GM10248 (cell line): ENCODE results near the gene HOXA2.

Experiments
- CTCF ChIA-PET: fragments of 300-600 bp; sonication (Branson Sonifier 250); formaldehyde crosslinking; extraction: SDS; loops from one replicate; lab custom pipeline; 2021; ENCODE audit warnings: antibody characterized with exemption; lab: Yijun Ruan, JAX
- POLR2A ChIA-PET: fragments of 350-650 bp; sonication (Branson Sonifier 250); formaldehyde crosslinking; extraction: SDS; loops from one replicate; lab custom pipeline; 2020; ENCODE audit warnings: antibody characterized with exemption; lab: Yijun Ruan, JAX
- DNase-seq: peaks from one replicate; pipeline ENCODE4 v3.0.0; 2012; ENCODE audit errors: extremely low spot score
- TF ChIP-seq, protein P1 (sequence below): IDR thresholded peaks from 2 replicates; pipeline ENCODE4 v1.5.1; 2012; ENCODE audit warnings: mild to moderate bottlenecking, low read depth; ENCODE audit errors: extremely low read depth, missing control alignments, control extremely low read depth

Gene HOXA2

GRCh38 chr7:27099453-27100370, 2.8 kb downstream of the HOXA2 start:
- no peak for DNase-seq
- TF ChIP-seq, protein P1, sequence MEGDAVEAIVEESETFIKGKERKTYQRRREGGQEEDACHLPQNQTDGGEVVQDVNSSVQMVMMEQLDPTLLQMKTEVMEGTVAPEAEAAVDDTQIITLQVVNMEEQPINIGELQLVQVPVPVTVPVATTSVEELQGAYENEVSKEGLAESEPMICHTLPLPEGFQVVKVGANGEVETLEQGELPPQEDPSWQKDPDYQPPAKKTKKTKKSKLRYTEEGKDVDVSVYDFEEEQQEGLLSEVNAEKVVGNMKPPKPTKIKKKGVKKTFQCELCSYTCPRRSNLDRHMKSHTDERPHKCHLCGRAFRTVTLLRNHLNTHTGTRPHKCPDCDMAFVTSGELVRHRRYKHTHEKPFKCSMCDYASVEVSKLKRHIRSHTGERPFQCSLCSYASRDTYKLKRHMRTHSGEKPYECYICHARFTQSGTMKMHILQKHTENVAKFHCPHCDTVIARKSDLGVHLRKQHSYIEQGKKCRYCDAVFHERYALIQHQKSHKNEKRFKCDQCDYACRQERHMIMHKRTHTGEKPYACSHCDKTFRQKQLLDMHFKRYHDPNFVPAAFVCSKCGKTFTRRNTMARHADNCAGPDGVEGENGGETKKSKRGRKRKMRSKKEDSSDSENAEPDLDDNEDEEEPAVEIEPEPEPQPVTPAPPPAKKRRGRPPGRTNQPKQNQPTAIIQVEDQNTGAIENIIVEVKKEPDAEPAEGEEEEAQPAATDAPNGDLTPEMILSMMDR: no peak
- CTCF ChIA-PET: interaction anchor here (1.4 to 1.7 kb wide), 2 partner anchors 9 to 21 kb away, joined by 3 to 4 read pairs; no protein-coding TSS in a partner anchor
- POLR2A ChIA-PET: no interaction called here

- ChIA-PET POLR2A (no interaction called here), CTCF (interaction anchor here (0.7 to 2.8 kb wide), 7 partner anchors 7 to 52 kb away, joined by 3 to 8 read pairs (median 3); no protein-coding TSS in a partner anchor)
- DNase-seq: peak; percentile 10
- TF ChIP-seq, protein P1: no peak
These were observed 3.7 kb downstream of the HOXA2 start for GRCh38 chr7:27098578-27099451.

GRCh38 chr7:27097686-27098577, 4.6 kb downstream of the HOXA2 start:
- CTCF ChIA-PET: interaction anchor here (0.7 to 2.8 kb wide), 9 partner anchors 8 to 415 kb away, joined by 3 to 8 read pairs (median 3); partner anchors contain the start of gene HOXA4

DNA sequence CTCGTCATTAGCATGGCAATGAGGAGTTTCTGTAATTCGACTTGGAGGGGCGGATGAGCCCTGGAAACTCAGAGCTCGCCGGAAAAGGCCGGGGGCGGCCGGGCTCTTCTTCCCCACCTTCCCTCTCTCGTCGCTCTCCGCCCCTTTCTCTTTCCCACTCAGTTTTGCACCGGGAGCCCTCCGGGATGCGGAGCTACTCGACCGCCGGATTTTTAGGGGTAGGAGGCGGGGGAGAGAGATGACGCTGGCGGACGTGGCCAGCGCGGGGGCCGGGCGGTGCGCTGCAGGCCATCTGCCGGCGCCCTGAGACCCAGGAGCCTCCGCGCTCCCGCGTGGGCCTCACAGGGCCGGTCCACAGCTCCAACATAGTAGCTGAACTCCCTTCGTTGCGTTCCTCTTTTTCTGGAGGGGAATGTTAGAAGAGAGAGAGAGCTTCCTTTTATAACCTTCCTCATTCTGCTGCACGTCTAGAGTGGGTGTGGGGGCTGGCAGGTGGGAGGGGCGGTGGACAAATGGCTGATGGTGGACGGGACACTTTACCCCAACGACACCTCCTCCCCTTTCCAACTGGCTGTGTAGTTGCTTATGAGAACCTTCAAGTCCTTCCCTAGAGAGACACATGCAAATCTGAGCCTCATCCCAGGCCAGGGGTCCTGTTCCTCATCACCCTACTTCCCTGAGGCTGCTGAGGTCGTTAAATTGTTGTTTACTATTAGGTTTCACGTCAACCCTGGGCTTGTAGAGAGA, 5.5 kb downstream of the HOXA2 start:
- no peak for DNase-seq
- CTCF ChIA-PET: interaction anchor here (1.0 to 2.8 kb wide), 7 partner anchors 9 to 415 kb away, joined by 3 to 8 read pairs (median 4); partner anchors contain the start of gene HOXA4
- TF ChIP-seq, protein P1: no peak
- POLR2A ChIA-PET: no interaction called here

More at GRCh38 chr7:27097686-27098577, 4.6 kb downstream of the HOXA2 start:
- TF ChIP-seq, protein P1: no peak
- POLR2A ChIA-PET: no interaction called here
- DNase-seq: no peak

- ChIA-PET POLR2A (no interaction called here), CTCF (interaction anchor here (1.0 to 2.8 kb wide), 7 partner anchors 10 to 414 kb away, joined by 3 to 8 read pairs (median 4); partner anchors contain the start of gene HOXA4)
- TF ChIP-seq, protein P1: peak; percentile 13
- peak; percentile 93 for DNase-seq
These were observed 6.4 kb downstream of the HOXA2 start, which contains the start of gene HOXA1 for GRCh38 chr7:27095897-27096767. HOXA1 (minus strand) TSS chr7:27096000; CDS start chr7:27095912, 88 bp downstream.
